K562 (cell line): ENCODE results near the gene CFP. TPM values are rescaled to one million over a fixed set of nuclear protein-coding genes. Genes with fewer than 3 reads are reported as not detected.
A peak's percentile ranks its signal among the peaks of the same experiment; 100 is the strongest.

Experiments
- ATAC-seq: fragments of 200-7000 bp; cut with Tn5 transposase; 3 replicates; pipeline ENCODE4 v1.9.1; 2020; ENCODE audit warnings: moderate library complexity
- BruUV-seq: library from RNA; stranded (reverse); fragments of 400-500 nt; replicated peaks from 2 replicates; lab custom pipeline; 2021; lab: Mats Ljungman, UMichigan
- CTCF ChIA-PET: fragments of 300-600 bp; formaldehyde crosslinking; extraction: SDS; loops from one replicate; lab custom pipeline; 2021; ENCODE audit warnings: low intra/inter-chr PET ratio; lab: Yijun Ruan, JAX
- POLR2A ChIA-PET: fragments of 300-600, 350-650 bp; sonication (Branson Sonifier 250); formaldehyde crosslinking; extraction: SDS; loops from one replicate; lab custom pipeline; 2021; ENCODE audit warnings: antibody characterized with exemption, inconsistent platforms; lab: Yijun Ruan, JAX
- DNase-seq, 4 experiments: peaks; one replicate each; pipeline versions ENCODE4 v3.0.0 to v3.0.0-alpha.2; 2011 to 2018; ENCODE audit warnings: low spot score in 3 of 4, mixed read lengths in 3 of 4; ENCODE audit errors: extremely low read depth in 1 of 4
- FAIRE-seq: peaks from 2 replicates; lab custom pipeline; 2011; peaks lifted over from hg19 to GRCh38; lab: Jason Lieb, UNC
- H2AFZ ChIP-seq: 2 replicates; pipeline ENCODE4 v1.6.0; 2011; ENCODE audit warnings: low read depth, low read length, control low read depth, inconsistent platforms
- H3K27ac ChIP-seq: fragments of 200-600 bp; 3 replicates; pipeline ENCODE4 v1.8.0; 2011; ENCODE audit warnings: low read depth, mild to moderate bottlenecking, control low read depth, inconsistent platforms, low read length, moderate library complexity, mixed read lengths; ENCODE audit errors: extremely low read depth
- H3K27me3 ChIP-seq, 2 experiments: fragments of 300-600 bp in 1 of 2; 2 replicates in 1 of 2; 3 replicates in 1 of 2; pipeline versions ENCODE4 v1.6.0 to v1.8.0; 2011; ENCODE audit warnings: inconsistent platforms in 2 of 2, low read length in 2 of 2, mild to moderate bottlenecking in 1 of 2, mixed read lengths in 1 of 2, moderate library complexity in 1 of 2; ENCODE audit not compliant: control insufficient read depth in 2 of 2, insufficient read depth in 2 of 2
- H3K36me3 ChIP-seq: fragments of 300-600 bp; 3 replicates; pipeline ENCODE4 v1.8.0; 2011; ENCODE audit warnings: mild to moderate bottlenecking, low read length, inconsistent platforms; ENCODE audit not compliant: control insufficient read depth, insufficient read depth
- H3K4me1 ChIP-seq, 2 experiments: fragments of 200-600 bp in 1 of 2; replicated peaks in 1 of 2; 2 replicates in 1 of 2; 3 replicates in 1 of 2; pipeline versions ENCODE4 v1.5.1 to v1.8.0; 2011; ENCODE audit warnings: inconsistent platforms in 2 of 2, low read length in 2 of 2, mild to moderate bottlenecking in 1 of 2, mixed read lengths in 1 of 2, moderate library complexity in 1 of 2; ENCODE audit not compliant: control insufficient read depth in 2 of 2, insufficient read depth in 2 of 2
- H3K4me2 ChIP-seq: 2 replicates; pipeline ENCODE4 v1.6.1; 2011; ENCODE audit warnings: low read length, control low read depth, inconsistent platforms, mixed read lengths; ENCODE audit not compliant: insufficient read depth
- H3K4me3 ChIP-seq: fragments of 200-600 bp; sonication (generic), shearing (Covaris generic); 2 replicates; pipeline ENCODE4 v1.5.1; 2016; ENCODE audit warnings: control low read depth, inconsistent platforms
- H3K79me2 ChIP-seq: fragments of 200-600 bp; 3 replicates; pipeline ENCODE4 v1.8.0; 2011; ENCODE audit warnings: low read length, inconsistent platforms; ENCODE audit not compliant: control insufficient read depth, insufficient read depth
- H3K9ac ChIP-seq, 2 experiments: 2 replicates each; pipeline versions ENCODE4 v1.6.0 to v1.6.1; 2011; ENCODE audit warnings: low read depth in 2 of 2, low read length in 2 of 2, control low read depth in 1 of 2, inconsistent platforms in 1 of 2, mild to moderate bottlenecking in 1 of 2, mixed read lengths in 1 of 2; ENCODE audit not compliant: insufficient read depth in 1 of 2
- H3K9me1 ChIP-seq: one replicate; pipeline ENCODE4 v1.6.0; 2011; ENCODE audit warnings: inconsistent platforms, mild to moderate bottlenecking, low read length, moderate library complexity; ENCODE audit not compliant: control insufficient read depth, insufficient read depth
- H3K9me3 ChIP-seq: replicated peaks from 2 replicates; pipeline ENCODE4 v1.5.1; 2011; ENCODE audit warnings: low read depth, low read length, inconsistent platforms; ENCODE audit not compliant: control insufficient read depth, insufficient read depth
- H4K20me1 ChIP-seq: replicated peaks from 2 replicates; pipeline ENCODE4 v1.6.1; 2011; ENCODE audit warnings: low read length, inconsistent platforms, mixed read lengths; ENCODE audit not compliant: control insufficient read depth, insufficient read depth
- ATF3 ChIP-seq, 2 experiments: fragments of 450-650 bp in 1 of 2; sonication (generic) in 1 of 2; formaldehyde crosslinking in 1 of 2; IDR thresholded peaks in 1 of 2; conservative IDR thresholded peaks in 1 of 2; 2 replicates each; pipeline versions ENCODE4 v1.6.1 to v1.8.1; 2016 to 2023; ENCODE audit warnings: mild to moderate bottlenecking in 2 of 2, moderate library complexity in 2 of 2, inconsistent platforms in 1 of 2, missing genetic modification reagents in 1 of 2
- CREB3 ChIP-seq: fragments of 450-650 bp; conservative IDR thresholded peaks from 2 replicates; pipeline ENCODE4 v1.6.1; 2016; ENCODE audit warnings: missing genetic modification characterization, low read depth, mild to moderate bottlenecking, missing compliant biosample characterization, moderate library complexity
- FUS ChIP-seq: fragments of 200-400 bp; formaldehyde crosslinking; optimal IDR thresholded peaks from 2 replicates; pipeline ENCODE3; 2017; ENCODE audit warnings: low read depth, low read length
- HDAC3 ChIP-seq: fragments of 450-650 bp; IDR thresholded peaks from 2 replicates; pipeline ENCODE4 v1.6.1; 2018; ENCODE audit warnings: borderline replicate concordance, mild to moderate bottlenecking, moderate library complexity; ENCODE audit not compliant: partially characterized antibody
- HDAC8 ChIP-seq: fragments of 450-650 bp; IDR thresholded peaks from 2 replicates; pipeline ENCODE4 v1.6.1; 2016; ENCODE audit warnings: mild to moderate bottlenecking, missing genetic modification characterization, moderate library complexity, missing compliant biosample characterization
- MITF ChIP-seq: IDR thresholded peaks from 2 replicates; pipeline ENCODE4 v1.6.1; 2014; ENCODE audit warnings: antibody characterized with exemption
- MLLT1 ChIP-seq, 2 experiments: fragments of 450-650 bp; IDR thresholded peaks; 2 replicates each; pipeline ENCODE4 v1.6.1; 2016
- PML ChIP-seq: IDR thresholded peaks from 2 replicates; pipeline ENCODE4 v1.6.1; 2012; ENCODE audit warnings: low read length, inconsistent platforms
- TSC22D4 ChIP-seq: fragments of 450-650 bp; IDR thresholded peaks from 2 replicates; pipeline ENCODE4 v1.6.1; 2016; ENCODE audit warnings: missing genetic modification characterization, missing biosample characterization, control low read depth
- YY1 ChIP-seq, 3 experiments: IDR thresholded peaks; 2 replicates each; pipeline ENCODE4 v1.6.1; 2011; ENCODE audit warnings: low read length in 2 of 3, mild to moderate bottlenecking in 2 of 3, moderate library complexity in 2 of 3, borderline replicate concordance in 1 of 3, control low read depth in 1 of 3, low read depth in 1 of 3; ENCODE audit not compliant: insufficient read depth in 3 of 3, insufficient replicate concordance in 2 of 3, control insufficient read depth in 1 of 3, insufficient read length in 1 of 3; ENCODE audit errors: extremely low read depth in 1 of 3
- ZNF174 ChIP-seq: fragments of 250-450 bp; sonication (Bioruptor Pico); IDR thresholded peaks from 2 replicates; pipeline ENCODE4 v1.4.0; 2020; ENCODE audit warnings: mild to moderate bottlenecking
- ZNF277 ChIP-seq: fragments of 250-450 bp; sonication (Bioruptor Pico); IDR thresholded peaks from 2 replicates; pipeline ENCODE4 v1.8.0; 2022; ENCODE audit warnings: inconsistent platforms, mild to moderate bottlenecking, moderate library complexity, borderline replicate concordance
- ZNF717 ChIP-seq: fragments of 250-450 bp; sonication (Bioruptor Pico); IDR thresholded peaks from 2 replicates; pipeline ENCODE4 v1.5.0; 2021
- WGBS: fragments of 100-300 bp; shearing (Covaris generic); methylation state at CpG from one replicate; pipeline ENCODE4 v1.1.6; 2016; ENCODE audit warnings: low coverage, mixed read lengths; ENCODE audit not compliant: insufficient coverage; ENCODE audit errors: missing lambda C conversion rate; 5-methylcytosine and 5-hydroxymethylcytosine counted together
- in situ Hi-C: fragments of 300-500 bp; cut with MboI; formaldehyde crosslinking; loops from 4 replicates; pipeline ENCODE4 v1.15.0; 2018; ENCODE audit warnings: inconsistent platforms, mixed read lengths
- intact Hi-C: fragments of 100-400 bp; cut with micrococcal nuclease; formaldehyde crosslinking; loops from 2 replicates; pipeline ENCODE4 v1.14.2; 2022
- polyA plus RNA-seq, 8 experiments: library from polyadenylated mRNA; depleted of rRNA in 4 of 8; stranded (reverse) in 5 of 8; unstranded in 3 of 8; fragments of >200 nt; fragmentation: Nextera tagmentation in 2 of 8; fragmentation: Illumina TruSeq in 1 of 8; extraction: Ambion mirVana in 2 of 8; extraction: Trizol in 1 of 8; gene quantifications; 2 replicates each; pipeline versions ENCODE4 v1.2.1 to v1.2.3, GENCODE V29; 2011 to 2014; ENCODE audit warnings: inconsistent platforms in 1 of 8, missing spikeins in 1 of 8
- total RNA-seq, 7 experiments: library from RNA; depleted of rRNA in 6 of 7; stranded (reverse); fragments of >200 nt in 6 of 7; fragmentation: Illumina TruSeq in 2 of 7; extraction: Trizol in 2 of 7; gene quantifications; 2 replicates each; pipeline versions ENCODE4 v1.2.1 to v1.2.3, GENCODE V29; 2011 to 2021; ENCODE audit warnings: low replicate concordance in 1 of 7

Gene CFP
- total and polyA plus RNA-seq, 9 of the 15 experiments (the other 6 are each of a cell fraction or from before 2014, with no cell fraction given) = 0.18 to 2.0 (median 0.55) TPM

- no peak for TF ChIP-seq CREB3 (tag)
- TF ChIP-seq ZNF717 = no peak
- no peak for TF ChIP-seq PML
- no peak for TF ChIP-seq ZNF277 (CRISPR knock-in tag)
- no peak for TF ChIP-seq HDAC3
Observed at GRCh38 chrX:47614618-47615017, 15.1 kb downstream of the CFP start (continued).

- Histone ChIP-seq H3K9ac (no peak overlapping the region), H3K4me2 (no peak overlapping the region), H4K20me1 (no peaks in the 10 kb centered on the region), H3K4me1 (peaks cover 7% of the 10 kb centered on the region in 2 experiments; a peak in 4 of 5 replicates), H3K27me3 (peaks cover 0 to 14% of the 10 kb centered on the region in 2 experiments; a peak in 3 of 5 replicates), H2AFZ (no peak overlapping the region), H3K27ac (no peak overlapping the region), H3K9me3 (0 out of 2 replicates have a peak, but pooled peaks cover 2% of the 10 kb centered on the region), H3K9me1 (no peaks in the 10 kb centered on the region), H3K36me3 (no peaks in the 10 kb centered on the region), H3K4me3 (no peak overlapping the region), H3K79me2 (no peaks in the 10 kb centered on the region)
- WGBS = 20% methylated on average over 1 of the region's 8 CpGs
- BruUV-seq = no TSS peak
- intact Hi-C loops (no loop called here), in situ Hi-C loops (no loop called here)
- ATAC-seq = no peak
- peak; percentile 15 for FAIRE-seq
- POLR2A ChIA-PET = no interaction called here
- CTCF ChIA-PET = no interaction called here
- peak in 1 of 4 experiments; percentile 24 for DNase-seq
- TF ChIP-seq MLLT1 (IDR thresholded peaks at IDR 0.05) (no peak), ATF3 (IDR thresholded peaks at IDR 0.05) (peak; percentile 86), ATF3 (CRISPR knock-in tag; conservative IDR thresholded peaks at IDR 0.05) (no peak), YY1 (IDR thresholded peaks at IDR 0.05; ENCODE audit: borderline replicate concordance in 1 of 3, control insufficient read depth in 1 of 3, extremely low read depth in 1 of 3, insufficient read depth in 3 of 3, insufficient read length in 1 of 3, insufficient replicate concordance in 2 of 3, low read depth in 1 of 3, low read length in 2 of 3) (peak in 1 of 3 experiments; percentile 14), HDAC8 (no peak), TSC22D4 (tag) (no peak), MITF (no peak), ZNF174 (CRISPR knock-in tag) (no peak), FUS (no peak)
Observed at GRCh38 chrX:47613082-47613481, 16.6 kb downstream of the CFP start.
